Liver (tissue), 9 donors: Measurements from ENCODE around the gene JMJD1C. TPM values are rescaled to one million over a fixed set of nuclear protein-coding genes. Genes with fewer than 3 reads are reported as not detected.
A peak's percentile ranks its signal among the peaks of the same experiment; 100 is the strongest.

Experiments used
- DNase-seq: peaks from one replicate; pipeline ENCODE4 v3.0.0-alpha.2; 2017; ENCODE audit warnings: low spot score
- H3K27ac ChIP-seq, 2 donors: one replicate each; pipeline ENCODE4 v1.7.0; 2013; ENCODE audit warnings: inconsistent platforms in 2 of 2, low read length in 2 of 2, control low read depth in 1 of 2, low read depth in 1 of 2, mild to moderate bottlenecking in 1 of 2
- H3K27me3 ChIP-seq, 4 donors: one replicate each; pipeline versions ENCODE4 v1.6.1 to v1.7.0; 2013; ENCODE audit warnings: low read length in 3 of 4, inconsistent platforms in 1 of 4, mild to moderate bottlenecking in 1 of 4, moderate library complexity in 1 of 4; ENCODE audit not compliant: control insufficient read depth in 4 of 4, insufficient read depth in 4 of 4
- H3K36me3 ChIP-seq, 4 donors: one replicate each; pipeline versions ENCODE4 v1.6.1 to v1.7.0; 2013; ENCODE audit warnings: low read length in 3 of 4, mild to moderate bottlenecking in 3 of 4, low read depth in 1 of 4, moderate library complexity in 1 of 4; ENCODE audit not compliant: control insufficient read depth in 4 of 4, insufficient read depth in 3 of 4
- H3K4me1 ChIP-seq, 4 donors: one replicate each; pipeline versions ENCODE4 v1.6.1 to v1.7.0; 2013; ENCODE audit warnings: low read length in 3 of 4, mild to moderate bottlenecking in 3 of 4, moderate library complexity in 1 of 4; ENCODE audit not compliant: control insufficient read depth in 4 of 4, insufficient read depth in 4 of 4
- H3K4me3 ChIP-seq, 3 donors: one replicate each; pipeline versions ENCODE4 v1.6.1 to v1.7.0; 2013; ENCODE audit warnings: low read length in 3 of 3, control low read depth in 1 of 3, low read depth in 1 of 3, mild to moderate bottlenecking in 1 of 3
- H3K9ac ChIP-seq, 2 donors: one replicate each; pipeline ENCODE4 v1.7.0; 2013; ENCODE audit warnings: low read length in 2 of 2, mild to moderate bottlenecking in 2 of 2, moderate library complexity in 2 of 2, control low read depth in 1 of 2, low read depth in 1 of 2
- H3K9me3 ChIP-seq, 4 donors: one replicate each; pipeline versions ENCODE4 v1.6.1 to v1.7.0; 2013; ENCODE audit warnings: low read length in 3 of 4; ENCODE audit not compliant: control insufficient read depth in 4 of 4
- EGR1 ChIP-seq, 2 donors: IDR thresholded peaks; 2 replicates each; pipeline ENCODE4 v1.6.1; 2016 to 2018; ENCODE audit warnings: antibody characterized with exemption in 2 of 2, low read depth in 2 of 2
- FOXA2 ChIP-seq: IDR thresholded peaks from 2 replicates; pipeline ENCODE4 v1.6.1; 2016; ENCODE audit warnings: antibody characterized with exemption
- GABPA ChIP-seq, 2 donors: IDR thresholded peaks in 1 of 2; conservative IDR thresholded peaks in 1 of 2; 2 replicates each; pipeline ENCODE4 v1.6.1; 2016; ENCODE audit warnings: antibody characterized with exemption in 2 of 2, mild to moderate bottlenecking in 1 of 2, moderate library complexity in 1 of 2
- HNF4G ChIP-seq: IDR thresholded peaks from 2 replicates; pipeline ENCODE4 v1.6.1; 2016; ENCODE audit warnings: antibody characterized with exemption
- JUND ChIP-seq, 2 donors: IDR thresholded peaks; 2 replicates each; pipeline ENCODE4 v1.6.1; 2016; ENCODE audit warnings: antibody characterized with exemption in 2 of 2
- RAD21 ChIP-seq, 2 donors: IDR thresholded peaks; 2 replicates each; pipeline ENCODE4 v1.6.1; 2016; ENCODE audit warnings: antibody characterized with exemption in 2 of 2, mild to moderate bottlenecking in 2 of 2
- RXRA ChIP-seq, 2 donors: IDR thresholded peaks; 2 replicates each; pipeline ENCODE4 v1.6.1; 2017 to 2018; ENCODE audit warnings: antibody characterized with exemption in 2 of 2, mild to moderate bottlenecking in 1 of 2
- SP1 ChIP-seq: IDR thresholded peaks from 2 replicates; pipeline ENCODE4 v1.6.1; 2018; ENCODE audit warnings: antibody characterized with exemption, mild to moderate bottlenecking
- TAF1 ChIP-seq: conservative IDR thresholded peaks from 2 replicates; pipeline ENCODE4 v1.6.1; 2016; ENCODE audit warnings: antibody characterized with exemption, mild to moderate bottlenecking
- YY1 ChIP-seq: IDR thresholded peaks from 2 replicates; pipeline ENCODE4 v1.6.1; 2016; ENCODE audit warnings: antibody characterized with exemption, mild to moderate bottlenecking
- WGBS: extraction: QIAGEN DNeasy Blood & Tissue Kit; methylation state at CpG from one replicate; pipeline ENCODE4 v1.1.7; 2013; 5-methylcytosine and 5-hydroxymethylcytosine counted together
- polyA plus RNA-seq, 2 donors: library from polyadenylated mRNA; stranded (reverse) in 1 of 2; unstranded in 1 of 2; fragments of 200-250 nt in 1 of 2; fragments of >200 nt in 1 of 2; fragmentation: Nextera tagmentation in 1 of 2; extraction: Ambion mirVana in 1 of 2; gene quantifications; one replicate each; pipeline versions ENCODE4 v1.2.1 to v1.2.3, GENCODE V29; 2013 to 2015
- total RNA-seq, 2 donors: library from RNA; depleted of rRNA; stranded (reverse); fragments of >200 nt; gene quantifications; one replicate each; pipeline ENCODE4 v1.2.3, GENCODE V29; 2014
- TF ChIP-seq, protein P1 (sequence below): IDR thresholded peaks from 2 replicates; pipeline ENCODE4 v1.6.1; 2016; ENCODE audit warnings: antibody characterized with exemption
- TF ChIP-seq, protein P2 (sequence below): IDR thresholded peaks from 2 replicates; pipeline ENCODE4 v1.6.1; 2016; ENCODE audit warnings: antibody characterized with exemption
- TF ChIP-seq, protein P3 (sequence below): IDR thresholded peaks from 2 replicates; pipeline ENCODE4 v1.6.1; 2016; ENCODE audit warnings: antibody characterized with exemption
- TF ChIP-seq, protein P4 (sequence below): IDR thresholded peaks from 2 replicates; pipeline ENCODE4 v1.6.1; 2016; ENCODE audit warnings: antibody characterized with exemption, mild to moderate bottlenecking
- donor health status: healthy.
- donor health status: healthy.
- donor health status: healthy.
- donor health status: healthy.
- donor health status: healthy.

JMJD1C gene
- total and polyA plus RNA-seq, 4 donors, result 11.0 to 93.1 (median 56.0) TPM

DNA sequence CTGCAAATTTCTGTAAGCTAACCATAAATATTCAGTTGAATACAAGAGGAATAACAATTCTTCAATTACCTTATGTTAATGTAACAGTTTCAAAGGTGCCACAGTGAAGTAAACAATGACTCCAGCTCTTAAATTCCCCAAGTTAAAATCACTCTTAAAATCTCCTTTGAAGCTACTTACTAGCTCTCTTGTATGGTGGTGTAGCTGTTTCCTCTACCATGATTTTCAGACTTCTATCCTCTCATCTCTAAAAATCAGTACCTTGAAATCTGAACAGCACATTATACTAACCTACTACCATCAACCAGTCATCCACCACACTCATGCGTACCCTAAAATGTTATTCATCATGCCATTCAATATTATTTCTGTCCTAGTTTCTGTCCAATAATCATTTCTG lies 29.6 kb downstream of the JMJD1C start:
- Histone ChIP-seq H3K9ac (no peak overlapping the region), H3K27ac (no peak overlapping the region), H3K4me3 (no peak overlapping the region), H3K9me3 (no peaks in the 10 kb centered on the region), H3K36me3 (no peaks in the 10 kb centered on the region), H3K4me1 (peaks cover 0 to 28% (median 5%) of the 10 kb centered on the region in 4 donors), H3K27me3 (no peaks in the 10 kb centered on the region)
- no peak for DNase-seq
- WGBS, result 100% methylated on average over 1 of the region's 1 CpG
- TF ChIP-seq FOXA2 (no peak), SP1 (no peak), TAF1 (no peak), RAD21 (IDR thresholded peaks at IDR 0.05) (no peak), EGR1 (IDR thresholded peaks at IDR 0.05; ENCODE audit: low read depth in 2 of 2) (no peak), YY1 (no peak), HNF4G (no peak), JUND (IDR thresholded peaks at IDR 0.05) (no peak), GABPA (IDR thresholded peaks at IDR 0.05 in 1 of 2, conservative IDR thresholded peaks at IDR 0.05 in 1 of 2) (no peak)
- TF ChIP-seq, protein P1, sequence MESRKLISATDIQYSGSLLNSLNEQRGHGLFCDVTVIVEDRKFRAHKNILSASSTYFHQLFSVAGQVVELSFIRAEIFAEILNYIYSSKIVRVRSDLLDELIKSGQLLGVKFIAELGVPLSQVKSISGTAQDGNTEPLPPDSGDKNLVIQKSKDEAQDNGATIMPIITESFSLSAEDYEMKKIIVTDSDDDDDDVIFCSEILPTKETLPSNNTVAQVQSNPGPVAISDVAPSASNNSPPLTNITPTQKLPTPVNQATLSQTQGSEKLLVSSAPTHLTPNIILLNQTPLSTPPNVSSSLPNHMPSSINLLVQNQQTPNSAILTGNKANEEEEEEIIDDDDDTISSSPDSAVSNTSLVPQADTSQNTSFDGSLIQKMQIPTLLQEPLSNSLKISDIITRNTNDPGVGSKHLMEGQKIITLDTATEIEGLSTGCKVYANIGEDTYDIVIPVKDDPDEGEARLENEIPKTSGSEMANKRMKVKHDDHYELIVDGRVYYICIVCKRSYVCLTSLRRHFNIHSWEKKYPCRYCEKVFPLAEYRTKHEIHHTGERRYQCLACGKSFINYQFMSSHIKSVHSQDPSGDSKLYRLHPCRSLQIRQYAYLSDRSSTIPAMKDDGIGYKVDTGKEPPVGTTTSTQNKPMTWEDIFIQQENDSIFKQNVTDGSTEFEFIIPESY, result no peak
- TF ChIP-seq, protein P2, sequence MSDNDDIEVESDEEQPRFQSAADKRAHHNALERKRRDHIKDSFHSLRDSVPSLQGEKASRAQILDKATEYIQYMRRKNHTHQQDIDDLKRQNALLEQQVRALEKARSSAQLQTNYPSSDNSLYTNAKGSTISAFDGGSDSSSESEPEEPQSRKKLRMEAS, result no peak
- TF ChIP-seq, protein P3, sequence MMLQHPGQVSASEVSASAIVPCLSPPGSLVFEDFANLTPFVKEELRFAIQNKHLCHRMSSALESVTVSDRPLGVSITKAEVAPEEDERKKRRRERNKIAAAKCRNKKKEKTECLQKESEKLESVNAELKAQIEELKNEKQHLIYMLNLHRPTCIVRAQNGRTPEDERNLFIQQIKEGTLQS, result no peak
- TF ChIP-seq, protein P4, sequence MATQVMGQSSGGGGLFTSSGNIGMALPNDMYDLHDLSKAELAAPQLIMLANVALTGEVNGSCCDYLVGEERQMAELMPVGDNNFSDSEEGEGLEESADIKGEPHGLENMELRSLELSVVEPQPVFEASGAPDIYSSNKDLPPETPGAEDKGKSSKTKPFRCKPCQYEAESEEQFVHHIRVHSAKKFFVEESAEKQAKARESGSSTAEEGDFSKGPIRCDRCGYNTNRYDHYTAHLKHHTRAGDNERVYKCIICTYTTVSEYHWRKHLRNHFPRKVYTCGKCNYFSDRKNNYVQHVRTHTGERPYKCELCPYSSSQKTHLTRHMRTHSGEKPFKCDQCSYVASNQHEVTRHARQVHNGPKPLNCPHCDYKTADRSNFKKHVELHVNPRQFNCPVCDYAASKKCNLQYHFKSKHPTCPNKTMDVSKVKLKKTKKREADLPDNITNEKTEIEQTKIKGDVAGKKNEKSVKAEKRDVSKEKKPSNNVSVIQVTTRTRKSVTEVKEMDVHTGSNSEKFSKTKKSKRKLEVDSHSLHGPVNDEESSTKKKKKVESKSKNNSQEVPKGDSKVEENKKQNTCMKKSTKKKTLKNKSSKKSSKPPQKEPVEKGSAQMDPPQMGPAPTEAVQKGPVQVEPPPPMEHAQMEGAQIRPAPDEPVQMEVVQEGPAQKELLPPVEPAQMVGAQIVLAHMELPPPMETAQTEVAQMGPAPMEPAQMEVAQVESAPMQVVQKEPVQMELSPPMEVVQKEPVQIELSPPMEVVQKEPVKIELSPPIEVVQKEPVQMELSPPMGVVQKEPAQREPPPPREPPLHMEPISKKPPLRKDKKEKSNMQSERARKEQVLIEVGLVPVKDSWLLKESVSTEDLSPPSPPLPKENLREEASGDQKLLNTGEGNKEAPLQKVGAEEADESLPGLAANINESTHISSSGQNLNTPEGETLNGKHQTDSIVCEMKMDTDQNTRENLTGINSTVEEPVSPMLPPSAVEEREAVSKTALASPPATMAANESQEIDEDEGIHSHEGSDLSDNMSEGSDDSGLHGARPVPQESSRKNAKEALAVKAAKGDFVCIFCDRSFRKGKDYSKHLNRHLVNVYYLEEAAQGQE, result no peak

DNA sequence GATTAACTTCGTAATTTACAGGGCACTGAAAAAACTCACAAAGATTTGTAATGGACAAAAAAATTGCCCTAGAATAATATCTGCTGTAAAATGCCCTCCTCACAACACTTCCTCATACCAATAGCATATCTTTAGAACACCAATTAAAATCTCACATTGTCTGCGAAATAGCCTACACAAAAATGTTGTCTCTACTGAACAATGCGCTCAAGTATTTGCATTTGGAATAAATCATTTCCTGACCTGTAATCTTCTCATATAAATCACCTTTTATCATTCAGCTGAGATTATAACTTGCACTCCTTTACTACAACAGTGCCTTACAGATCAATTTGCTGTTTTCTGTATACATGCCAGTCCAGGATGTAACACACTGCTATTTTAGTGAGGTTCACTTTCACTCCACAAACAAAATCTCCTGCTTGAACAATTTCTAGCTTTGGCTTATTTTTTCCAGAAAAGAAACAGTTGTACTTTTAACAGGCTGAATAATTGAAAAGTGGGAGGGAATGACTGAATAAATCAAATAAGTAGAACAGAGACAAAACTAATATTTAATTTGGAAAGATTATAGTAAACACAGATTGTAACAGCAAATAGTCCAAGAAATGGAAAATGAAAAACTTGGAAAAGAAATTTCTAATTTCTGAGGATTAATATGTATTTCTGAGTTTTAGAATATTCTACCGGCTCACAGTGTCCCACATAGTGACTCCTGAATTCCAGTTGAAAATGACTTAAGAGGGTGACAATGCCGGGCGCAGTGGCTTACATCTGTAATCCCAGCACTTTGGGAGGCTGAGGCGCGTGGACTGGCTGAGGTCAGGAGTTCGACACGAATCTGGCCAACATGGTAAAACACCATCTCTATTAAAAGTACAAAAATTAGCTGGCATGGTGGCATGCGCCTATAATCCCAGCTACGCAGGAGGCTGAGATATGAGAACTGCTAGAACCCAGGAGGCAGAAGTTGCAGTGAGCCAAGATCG lies 30.6 kb downstream of the JMJD1C start:
- Histone ChIP-seq H3K9me3 (no peaks in the 10 kb centered on the region), H3K4me1 (peaks cover 0 to 24% (median 4%) of the 10 kb centered on the region in 4 donors), H3K9ac (peak overlapping the region; percentile 12 to 31), H3K36me3 (no peaks in the 10 kb centered on the region), H3K27me3 (no peaks in the 10 kb centered on the region), H3K27ac (peak overlapping the region; percentile 4 to 66), H3K4me3 (peak overlapping the region; percentile 18 to 38 (median 37))
- 41% methylated on average over 13 of the region's 13 CpGs for WGBS
- DNase-seq, result no peak
- TF ChIP-seq RXRA (IDR thresholded peaks at IDR 0.05) (peak in 1 of 2 donors; percentile 11), HNF4G (no peak)
